ENCODE measurements around the gene CNDP2.

- TF ChIP-seq CTCF (conservative IDR thresholded peaks at IDR 0.05): no peak
- no peak for TF ChIP-seq ZFX (IDR thresholded peaks at IDR 0.05)
These were observed 40.2 kb upstream of the CNDP2 start for GRCh38 chr18:74456017-74456348.

All from C4-2B (cell line).